Memory B cell (primary cell): ENCODE data around the gene MCTP1.
A peak's percentile ranks its signal among the peaks of the same experiment; 100 is the strongest.
"Not testable (repeated sequence)": the region's sequence is repeated elsewhere in the genome, so short reads cannot be mapped to it uniquely, and the experiment has no call there.

Source experiments
- ATAC-seq: fragments of 150-1000 bp; cut with Tn5 transposase; 2 replicates; pipeline ENCODE4 v1.10.0; 2021; ENCODE audit warnings: low read depth, mild to moderate bottlenecking, moderate library complexity
- DNase-seq, 2 donors: peaks; one replicate each; pipeline ENCODE4 v3.0.0; 2022; ENCODE audit warnings: low spot score in 2 of 2
- H3K27ac Mint-ChIP-seq: one replicate; pipeline ENCODE4 v1.8.0; 2022; ENCODE audit warnings: mild to moderate bottlenecking, moderate library complexity, mixed read lengths
- H3K27me3 Mint-ChIP-seq: one replicate; pipeline ENCODE4 v1.8.0; 2022; ENCODE audit warnings: mixed read lengths
- H3K36me3 Mint-ChIP-seq: one replicate; pipeline ENCODE4 v1.8.0; 2022; ENCODE audit warnings: mild to moderate bottlenecking, mixed read lengths
- H3K4me1 Mint-ChIP-seq: one replicate; pipeline ENCODE4 v1.8.0; 2022; ENCODE audit warnings: mixed read lengths
- H3K4me3 Mint-ChIP-seq: one replicate; pipeline ENCODE4 v1.8.0; 2022; ENCODE audit warnings: mild to moderate bottlenecking, moderate library complexity, mixed read lengths
- H3K9me3 Mint-ChIP-seq: one replicate; pipeline ENCODE4 v1.8.0; 2022; ENCODE audit warnings: mixed read lengths

The MCTP1 gene

DNA sequence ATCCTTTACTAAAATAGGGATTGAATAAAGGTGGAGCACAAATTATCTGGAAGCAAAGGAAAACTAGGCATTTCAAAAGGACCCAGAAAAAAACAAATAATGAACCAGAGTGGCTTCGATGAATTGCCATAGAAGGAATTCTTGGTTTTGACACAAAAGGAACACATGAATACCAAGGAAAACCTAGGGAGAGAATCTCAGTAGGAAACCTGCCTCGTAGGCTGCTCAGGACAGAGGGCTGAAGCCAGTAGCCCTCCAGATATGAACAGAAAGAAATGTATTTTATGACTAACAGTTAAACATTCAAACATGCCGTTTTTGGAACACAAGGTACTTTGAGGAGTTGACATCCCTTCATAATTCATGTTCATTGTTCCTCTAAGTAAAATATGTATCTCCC is 420.9 kb downstream of the MCTP1 start:
- Mint-ChIP-seq H3K9me3 (no peaks in the 10 kb centered on the region), H3K4me3 (no peak overlapping the region), H3K27ac (no peak overlapping the region), H3K27me3 (peaks cover 1% of the 10 kb centered on the region), H3K36me3 (no peaks in the 10 kb centered on the region), H3K4me1 (no peaks in the 10 kb centered on the region)
- no peak for ATAC-seq
- DNase-seq, result no peak

DNA sequence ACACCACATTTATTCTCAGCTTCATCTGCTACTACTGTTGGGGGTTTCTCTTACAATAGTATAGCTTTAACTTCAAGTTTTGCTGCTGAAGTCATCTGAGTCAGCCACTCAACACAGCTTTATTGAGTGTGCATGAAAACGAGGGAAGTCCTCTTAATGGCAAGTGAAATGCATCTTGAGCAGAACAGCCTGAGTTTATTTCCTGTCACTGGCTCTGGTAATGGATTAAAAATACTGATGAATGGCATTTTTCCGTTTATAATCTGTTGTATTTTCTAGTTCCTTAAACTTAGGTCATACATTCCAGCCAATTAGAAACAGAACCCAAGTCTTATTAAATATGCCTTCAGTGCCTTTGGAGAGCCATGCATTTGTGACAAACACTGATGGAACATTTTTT is 427.8 kb downstream of the MCTP1 start:
- ATAC-seq (no peak), DNase-seq (no peak)
- no peak overlapping the region for H3K27ac Mint-ChIP-seq
- H3K27me3 Mint-ChIP-seq, result no peaks in the 10 kb centered on the region
- no peaks in the 10 kb centered on the region for H3K4me1 Mint-ChIP-seq
- H3K9me3 Mint-ChIP-seq, result no peaks in the 10 kb centered on the region
- H3K36me3 Mint-ChIP-seq, result no peaks in the 10 kb centered on the region
- H3K4me3 Mint-ChIP-seq, result no peak overlapping the region

DNA sequence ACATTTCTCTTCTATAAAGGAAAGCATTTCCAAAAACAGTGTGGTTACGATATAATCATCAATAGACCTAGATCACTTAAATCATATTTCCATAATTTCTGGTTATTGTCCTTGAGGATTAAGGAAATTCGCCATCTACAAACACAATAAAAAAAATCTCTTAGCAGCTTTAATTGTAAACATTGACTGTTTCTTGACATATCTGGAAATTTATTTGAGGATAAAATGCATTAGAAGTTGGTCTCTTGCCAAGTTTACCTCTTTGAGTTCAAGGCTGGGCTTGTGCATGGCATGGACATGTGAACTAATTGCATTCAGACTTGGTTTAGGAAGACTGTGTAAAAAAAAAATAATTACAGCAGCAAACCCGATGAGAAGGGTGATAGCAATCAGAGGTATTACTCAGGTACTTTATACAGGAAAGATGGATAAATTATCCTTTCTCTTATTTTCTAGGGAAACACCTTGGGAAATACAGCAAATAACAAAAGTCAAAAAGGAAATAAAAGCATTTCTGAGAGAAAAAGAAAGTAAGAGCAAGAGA is 428.6 kb downstream of the MCTP1 start:
- Mint-ChIP-seq H3K9me3 (no peaks in the 10 kb centered on the region), H3K36me3 (no peaks in the 10 kb centered on the region), H3K27me3 (no peaks in the 10 kb centered on the region), H3K4me3 (no peak overlapping the region), H3K4me1 (no peaks in the 10 kb centered on the region), H3K27ac (no peak overlapping the region)
- no peak for DNase-seq
- ATAC-seq, result no peak

DNA sequence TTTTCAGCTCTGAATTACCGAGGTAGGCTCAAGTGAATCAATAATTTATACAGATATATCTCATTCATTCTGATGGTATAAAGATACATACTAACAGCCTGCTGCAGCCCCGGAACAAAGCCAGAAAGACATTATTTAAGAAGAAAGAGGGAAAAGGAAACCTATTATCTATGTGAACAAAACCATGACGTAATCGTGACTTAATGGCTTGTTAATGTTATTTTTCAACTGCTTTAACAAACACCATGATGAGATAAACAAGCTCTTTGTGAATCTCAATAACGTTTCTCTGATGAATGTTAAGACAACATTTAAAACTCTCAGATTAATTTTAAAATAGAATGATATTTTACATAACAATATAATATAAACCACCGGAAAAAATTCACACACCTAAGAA is 429.4 kb downstream of the MCTP1 start:
- Mint-ChIP-seq H3K4me1 (no peaks in the 10 kb centered on the region), H3K27ac (no peak overlapping the region), H3K4me3 (no peak overlapping the region), H3K36me3 (no peaks in the 10 kb centered on the region), H3K9me3 (no peaks in the 10 kb centered on the region), H3K27me3 (no peaks in the 10 kb centered on the region)
- ATAC-seq (no peak), DNase-seq (no peak)

DNA sequence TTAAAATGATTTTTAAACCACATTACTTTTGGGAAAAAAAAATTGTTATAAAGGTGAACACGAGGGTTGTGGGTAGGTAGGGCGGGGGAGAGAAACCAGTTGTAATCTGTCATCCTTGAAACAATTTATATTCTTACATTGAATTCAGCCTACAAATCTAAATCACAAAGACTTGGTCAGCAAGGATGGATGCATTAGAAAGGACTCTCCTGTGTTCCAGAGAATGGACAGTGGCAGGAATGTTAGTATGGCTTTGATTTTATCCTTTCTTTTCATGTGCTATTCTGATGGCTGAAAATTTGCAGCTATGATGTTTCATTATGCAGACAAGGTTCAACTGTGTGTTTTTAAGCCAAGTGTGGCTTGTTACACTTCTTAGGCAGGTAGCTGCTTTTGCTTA is 431.8 kb downstream of the MCTP1 start:
- H3K4me1 Mint-ChIP-seq, result peaks cover 2% of the 10 kb centered on the region
- no peaks in the 10 kb centered on the region for H3K36me3 Mint-ChIP-seq
- no peaks in the 10 kb centered on the region for H3K27me3 Mint-ChIP-seq
- H3K27ac Mint-ChIP-seq, result no peak overlapping the region
- ATAC-seq (no peak), DNase-seq (no peak)
- no peaks in the 10 kb centered on the region for H3K9me3 Mint-ChIP-seq
- no peak overlapping the region for H3K4me3 Mint-ChIP-seq

DNA sequence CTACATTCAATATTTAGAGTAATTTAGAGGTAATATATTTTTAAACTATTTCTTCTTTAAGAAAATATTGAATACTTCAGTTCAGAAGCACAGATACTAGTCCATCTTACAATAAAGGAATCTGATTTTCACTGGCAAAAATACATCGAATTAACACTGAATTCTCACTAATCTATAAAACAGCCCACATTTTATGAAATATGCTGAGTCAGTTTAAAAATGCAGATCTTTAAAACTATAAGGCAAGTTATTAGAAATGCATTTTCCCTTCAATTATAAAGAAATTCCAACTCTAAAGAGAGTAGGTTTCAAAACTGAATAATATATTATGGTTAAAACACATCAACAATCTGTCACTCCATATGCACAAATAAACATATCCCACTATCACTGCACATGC is 433.9 kb downstream of the MCTP1 start:
- DNase-seq, result no peak
- no peak for ATAC-seq
- no peaks in the 10 kb centered on the region for H3K9me3 Mint-ChIP-seq
- H3K4me1 Mint-ChIP-seq, result peaks cover 2% of the 10 kb centered on the region
- H3K27ac Mint-ChIP-seq, result no peak overlapping the region
- H3K36me3 Mint-ChIP-seq, result no peaks in the 10 kb centered on the region
- H3K4me3 Mint-ChIP-seq, result no peak overlapping the region
- no peaks in the 10 kb centered on the region for H3K27me3 Mint-ChIP-seq

DNA sequence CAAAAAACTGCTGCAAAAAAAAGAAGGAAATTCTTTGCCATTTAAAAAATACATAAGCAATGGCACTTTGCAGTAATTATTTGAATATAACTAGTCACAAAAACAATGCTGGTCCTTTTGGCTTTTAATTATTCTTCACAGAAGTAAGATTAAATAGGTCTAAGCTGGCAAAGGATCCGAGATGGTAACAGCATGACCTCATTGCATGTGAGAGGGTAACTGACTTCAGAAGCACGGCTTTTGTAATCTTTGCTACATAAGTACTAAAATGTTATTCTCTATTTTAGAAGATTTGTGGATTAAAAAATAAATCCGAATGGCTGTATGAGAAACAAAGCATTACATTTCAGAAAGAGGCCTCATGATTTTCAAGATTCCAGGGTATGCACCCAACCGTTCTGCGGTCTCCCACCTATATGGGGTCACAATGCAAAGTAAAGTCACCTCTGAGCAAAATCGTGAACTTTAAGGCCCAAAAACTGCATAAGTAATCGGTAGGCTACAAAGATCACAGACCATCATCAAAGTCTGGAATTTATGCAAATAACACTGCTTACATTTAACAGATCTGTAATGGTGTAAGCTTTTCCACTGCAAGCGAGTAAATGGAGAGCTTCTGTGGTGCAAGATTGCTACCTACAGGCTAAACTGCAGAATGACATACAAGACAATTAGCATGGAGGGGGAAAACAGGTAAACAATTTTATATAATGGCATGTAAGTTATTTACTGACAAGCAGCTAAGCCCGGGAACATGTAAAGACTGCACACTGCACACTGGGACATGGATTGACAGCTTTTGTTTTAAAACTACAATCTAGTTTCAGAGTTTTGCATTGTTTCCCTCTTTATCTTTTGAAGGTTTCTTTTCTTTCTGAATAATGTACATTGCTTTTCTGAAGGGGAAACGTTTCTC is 434.8 kb downstream of the MCTP1 start:
- H3K27me3 Mint-ChIP-seq, result no peaks in the 10 kb centered on the region
- DNase-seq, result peak in 1 of 2 donors; percentile 14
- H3K36me3 Mint-ChIP-seq, result no peaks in the 10 kb centered on the region
- no peak overlapping the region for H3K27ac Mint-ChIP-seq
- H3K9me3 Mint-ChIP-seq, result no peaks in the 10 kb centered on the region
- H3K4me3 Mint-ChIP-seq, result no peak overlapping the region
- H3K4me1 Mint-ChIP-seq, result peaks cover 2% of the 10 kb centered on the region
- ATAC-seq, result peak; percentile 81

DNA sequence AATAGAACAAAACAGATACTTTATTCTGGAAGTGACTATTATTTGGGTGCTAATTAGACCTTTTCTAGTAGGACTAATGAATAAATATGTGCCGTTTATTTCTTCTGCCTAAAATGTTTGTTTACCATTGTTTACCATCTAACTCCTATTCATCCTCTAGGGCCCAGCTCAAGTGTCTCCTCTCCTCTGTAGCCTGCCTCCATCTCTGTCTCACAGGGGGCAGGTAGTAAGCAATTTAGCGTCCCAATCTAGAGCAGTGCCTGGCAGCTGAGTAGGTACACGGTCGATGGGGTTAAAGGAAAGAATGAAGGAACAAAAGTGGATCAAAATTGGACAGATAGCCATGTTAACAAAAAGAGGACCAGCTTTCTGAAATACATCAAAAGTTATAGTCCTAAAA is 435.6 kb downstream of the MCTP1 start:
- ATAC-seq (no peak), DNase-seq (no peak)
- Mint-ChIP-seq H3K36me3 (no peaks in the 10 kb centered on the region), H3K9me3 (no peaks in the 10 kb centered on the region), H3K4me1 (peaks cover 2% of the 10 kb centered on the region), H3K27me3 (no peaks in the 10 kb centered on the region), H3K4me3 (no peak overlapping the region), H3K27ac (no peak overlapping the region)

DNA sequence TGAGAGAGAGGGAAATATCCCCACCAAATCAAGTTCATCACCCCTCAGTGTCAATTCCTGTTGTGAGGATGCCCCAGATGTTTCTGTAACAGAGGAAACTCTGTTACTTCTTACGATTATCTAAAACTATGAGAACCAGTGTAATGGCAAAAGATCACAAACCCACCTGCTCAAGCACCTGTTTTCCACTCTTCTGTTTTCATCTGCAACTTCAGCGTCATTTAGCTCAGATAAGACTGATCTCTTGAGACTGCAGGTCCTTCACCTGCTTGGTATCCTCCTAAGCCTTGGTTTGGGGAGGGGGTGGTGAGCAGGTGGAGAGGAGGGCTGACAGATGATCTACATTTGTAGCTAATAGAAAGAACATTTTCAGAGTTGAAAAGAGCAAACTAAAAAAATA is 437.2 kb downstream of the MCTP1 start:
- Mint-ChIP-seq H3K4me3 (no peak overlapping the region), H3K27me3 (peaks cover 2% of the 10 kb centered on the region), H3K36me3 (no peaks in the 10 kb centered on the region), H3K4me1 (peaks cover 2% of the 10 kb centered on the region), H3K9me3 (no peaks in the 10 kb centered on the region), H3K27ac (no peak overlapping the region)
- ATAC-seq, result no peak
- no peak for DNase-seq

DNA sequence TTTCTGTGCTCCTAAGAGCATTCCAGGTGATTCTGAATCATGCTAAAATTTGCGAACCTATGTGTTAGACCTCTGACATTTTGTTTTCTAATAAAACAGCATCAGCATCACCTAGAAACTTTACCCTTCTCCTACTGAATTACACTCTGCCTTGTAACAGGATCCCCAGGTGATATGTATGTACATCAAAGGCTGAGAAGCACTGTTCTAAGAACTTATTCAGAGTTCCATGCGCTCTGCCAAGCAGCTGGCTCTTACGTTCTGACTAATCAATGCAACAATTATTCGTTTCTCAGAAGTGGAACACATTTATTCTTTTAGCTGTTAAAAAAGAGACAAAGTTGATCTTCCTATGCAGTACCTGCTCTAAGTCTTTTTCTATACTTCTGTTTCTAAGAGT is 437.9 kb downstream of the MCTP1 start:
- Mint-ChIP-seq H3K27me3 (peaks cover 2% of the 10 kb centered on the region), H3K4me1 (peaks cover 2% of the 10 kb centered on the region), H3K4me3 (no peak overlapping the region), H3K27ac (no peak overlapping the region), H3K9me3 (no peaks in the 10 kb centered on the region), H3K36me3 (no peaks in the 10 kb centered on the region)
- no peak for DNase-seq
- no peak for ATAC-seq

DNA sequence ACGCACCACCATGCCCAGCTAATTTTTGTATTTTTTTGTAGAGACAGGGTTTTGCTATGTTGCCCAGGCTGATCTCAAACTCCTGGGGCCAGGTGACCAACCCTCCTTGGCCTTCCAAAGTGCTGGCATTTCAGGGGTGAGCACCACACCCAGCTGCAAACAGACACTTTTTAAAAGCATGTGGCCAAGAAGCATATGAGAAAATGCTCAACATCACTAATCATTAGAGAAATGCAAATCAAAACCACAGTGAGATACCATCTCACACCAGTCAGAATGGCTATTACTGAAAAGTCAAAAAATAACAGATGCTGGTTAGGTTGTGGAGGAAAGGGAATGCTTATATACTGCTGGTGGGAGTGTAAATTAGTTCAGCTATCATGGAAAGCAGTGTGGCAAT is 439.2 kb downstream of the MCTP1 start:
- ATAC-seq, result not testable (repeated sequence)

DNA sequence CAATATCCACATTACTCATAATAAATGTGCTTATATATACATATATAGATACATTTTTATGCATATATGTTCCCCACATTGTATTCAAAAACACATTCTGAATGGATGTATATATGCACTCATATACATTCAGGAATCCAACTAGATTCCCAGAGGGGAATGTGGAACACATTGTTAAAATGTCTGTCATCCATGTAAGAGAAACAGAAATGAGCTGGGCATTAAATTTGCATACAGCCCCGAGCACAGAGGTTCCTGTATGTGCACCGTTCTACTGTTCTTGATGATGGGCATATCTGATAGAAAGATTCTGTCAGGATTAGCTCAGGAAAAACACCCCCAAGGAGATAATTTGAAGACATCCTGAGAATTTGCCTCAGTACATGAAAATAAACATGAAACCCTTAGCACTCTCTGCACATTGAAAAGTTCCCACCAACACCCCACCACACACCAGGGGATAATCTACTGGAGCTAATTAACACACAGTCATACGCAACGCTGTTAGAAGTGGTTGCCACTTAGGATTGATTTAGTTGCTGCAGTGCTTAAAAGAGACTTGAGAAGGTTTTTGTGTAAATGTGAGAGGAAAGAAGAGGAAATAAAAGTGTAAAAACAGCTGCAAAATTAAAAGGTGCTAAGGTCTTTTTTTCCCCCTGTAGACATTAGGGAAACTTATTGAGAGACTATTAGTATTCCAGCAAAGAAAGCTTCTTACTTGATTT is 443.1 kb downstream of the MCTP1 start:
- ATAC-seq (no peak), DNase-seq (no peak)
- peaks cover 2% of the 10 kb centered on the region for H3K27me3 Mint-ChIP-seq
- H3K36me3 Mint-ChIP-seq, result no peaks in the 10 kb centered on the region
- H3K9me3 Mint-ChIP-seq, result no peaks in the 10 kb centered on the region
- H3K27ac Mint-ChIP-seq, result no peak overlapping the region
- H3K4me1 Mint-ChIP-seq, result no peaks in the 10 kb centered on the region
- H3K4me3 Mint-ChIP-seq, result no peak overlapping the region

More for the DNA sequence above, 439.2 kb downstream of the MCTP1 start:
- not testable (repeated sequence) for H3K27me3 Mint-ChIP-seq, H3K4me3 Mint-ChIP-seq, H3K4me1 Mint-ChIP-seq, H3K9me3 Mint-ChIP-seq, H3K27ac Mint-ChIP-seq, DNase-seq, H3K36me3 Mint-ChIP-seq

DNA sequence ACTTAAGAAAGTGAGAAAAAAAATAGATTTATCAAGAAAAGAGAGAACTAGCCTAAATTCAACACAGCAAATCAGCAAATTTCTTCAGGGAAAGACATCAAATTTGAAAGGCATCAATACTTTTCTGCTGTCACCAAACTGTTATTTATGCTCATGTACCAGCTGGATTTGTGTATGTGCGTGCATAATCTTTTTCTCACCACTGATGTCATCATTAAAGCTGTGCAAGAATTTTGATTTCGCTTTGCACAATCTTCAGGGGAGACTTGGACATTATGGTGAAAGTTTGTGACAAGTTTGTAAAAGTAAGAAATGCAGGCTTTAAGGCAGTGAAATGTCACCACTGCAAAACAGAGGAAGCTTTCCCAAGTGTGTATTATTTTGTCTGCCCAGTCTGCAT is 451.0 kb downstream of the MCTP1 start:
- Mint-ChIP-seq H3K4me1 (no peaks in the 10 kb centered on the region), H3K9me3 (no peaks in the 10 kb centered on the region), H3K27me3 (peaks cover 6% of the 10 kb centered on the region), H3K27ac (no peak overlapping the region), H3K4me3 (no peak overlapping the region), H3K36me3 (no peaks in the 10 kb centered on the region)
- DNase-seq (no peak), ATAC-seq (no peak)

DNA sequence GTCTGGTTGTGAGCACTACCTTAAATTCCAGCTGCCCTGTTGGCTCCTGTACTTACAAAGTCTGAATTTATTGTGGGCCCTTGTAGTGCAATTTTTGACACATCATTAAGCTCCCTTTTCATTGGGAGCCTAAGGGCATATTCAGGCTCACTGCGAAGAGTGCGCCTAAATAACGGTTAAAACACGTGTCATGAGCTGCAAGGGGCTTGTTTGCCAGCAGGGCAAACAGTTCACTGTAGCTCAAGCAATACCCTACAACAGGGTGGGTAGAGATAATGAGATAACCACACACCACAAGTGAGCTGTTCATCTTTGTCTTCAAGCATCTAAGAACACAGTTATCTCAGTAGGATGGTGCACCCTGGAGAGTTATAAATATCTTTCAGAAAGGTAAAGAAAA is 452.2 kb downstream of the MCTP1 start:
- Mint-ChIP-seq H3K36me3 (no peaks in the 10 kb centered on the region), H3K27ac (no peak overlapping the region), H3K27me3 (peaks cover 9% of the 10 kb centered on the region), H3K9me3 (no peaks in the 10 kb centered on the region), H3K4me3 (no peak overlapping the region), H3K4me1 (no peaks in the 10 kb centered on the region)
- ATAC-seq (no peak), DNase-seq (no peak)
